ENCODE data around the gene JSRP1.

Gene JSRP1

GRCh38 chr19:2233601-2234280, 22.5 kb downstream of the JSRP1 start:
- DNase-seq (ENCODE audit: low read depth in 2 of 3, low spot score in 1 of 3), result no peak

DNA sequence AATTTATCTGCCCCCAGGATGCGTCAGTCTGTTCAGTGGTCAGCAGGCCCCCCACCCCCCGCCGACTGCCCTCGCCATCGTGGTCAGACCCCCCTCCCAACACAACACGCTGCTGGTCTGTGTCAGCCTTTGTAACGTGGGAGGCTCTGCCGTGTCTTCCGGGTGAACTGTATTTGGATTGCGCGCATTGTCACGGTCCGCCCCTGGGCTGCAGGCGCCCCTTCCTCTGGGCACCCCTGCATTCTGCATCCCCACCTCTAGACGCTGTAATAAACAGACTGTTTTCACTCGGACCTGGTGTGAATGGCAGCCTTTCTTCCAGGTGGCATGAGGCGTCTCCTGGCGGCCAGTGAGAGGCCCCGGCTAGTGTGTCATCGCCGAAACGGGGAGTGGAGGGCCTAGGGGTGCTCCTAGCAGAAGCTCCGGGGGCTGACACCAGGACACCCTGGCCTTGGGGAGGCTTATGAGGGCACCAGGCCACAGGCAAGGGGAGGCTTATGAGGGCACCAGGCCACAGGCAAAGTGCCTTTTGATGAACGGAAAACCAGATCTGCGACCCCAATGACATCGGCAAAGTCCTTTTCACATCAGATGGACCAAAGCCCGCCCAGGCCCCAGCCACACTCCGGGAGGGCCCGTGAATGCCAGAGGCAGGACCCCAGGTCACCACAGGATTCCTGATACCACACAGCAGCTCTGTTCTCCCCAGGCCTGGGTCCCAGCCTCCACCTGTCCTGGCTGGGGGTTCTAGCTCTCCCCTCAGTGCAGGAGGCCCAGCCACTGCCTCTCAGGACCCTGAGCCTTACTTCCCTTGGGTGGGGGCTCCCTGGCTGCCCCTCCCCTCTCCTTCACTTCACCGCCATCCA, 23.7 kb downstream of the JSRP1 start:
- DNase-seq (ENCODE audit: low read depth in 2 of 3, low spot score in 1 of 3), result no peak

GRCh38 chr19:2231621-2232221, 24.5 kb downstream of the JSRP1 start:
- DNase-seq (ENCODE audit: low read depth in 2 of 3, low spot score in 1 of 3), result no peak

GRCh38 chr19:2230807-2231533, 25.2 kb downstream of the JSRP1 start:
- no peak for DNase-seq (ENCODE audit: low read depth in 2 of 3, low spot score in 1 of 3)

GRCh38 chr19:2230033-2230531, 26.1 kb downstream of the JSRP1 start:
- DNase-seq (ENCODE audit: low read depth in 2 of 3, low spot score in 1 of 3), result no peak

DNA sequence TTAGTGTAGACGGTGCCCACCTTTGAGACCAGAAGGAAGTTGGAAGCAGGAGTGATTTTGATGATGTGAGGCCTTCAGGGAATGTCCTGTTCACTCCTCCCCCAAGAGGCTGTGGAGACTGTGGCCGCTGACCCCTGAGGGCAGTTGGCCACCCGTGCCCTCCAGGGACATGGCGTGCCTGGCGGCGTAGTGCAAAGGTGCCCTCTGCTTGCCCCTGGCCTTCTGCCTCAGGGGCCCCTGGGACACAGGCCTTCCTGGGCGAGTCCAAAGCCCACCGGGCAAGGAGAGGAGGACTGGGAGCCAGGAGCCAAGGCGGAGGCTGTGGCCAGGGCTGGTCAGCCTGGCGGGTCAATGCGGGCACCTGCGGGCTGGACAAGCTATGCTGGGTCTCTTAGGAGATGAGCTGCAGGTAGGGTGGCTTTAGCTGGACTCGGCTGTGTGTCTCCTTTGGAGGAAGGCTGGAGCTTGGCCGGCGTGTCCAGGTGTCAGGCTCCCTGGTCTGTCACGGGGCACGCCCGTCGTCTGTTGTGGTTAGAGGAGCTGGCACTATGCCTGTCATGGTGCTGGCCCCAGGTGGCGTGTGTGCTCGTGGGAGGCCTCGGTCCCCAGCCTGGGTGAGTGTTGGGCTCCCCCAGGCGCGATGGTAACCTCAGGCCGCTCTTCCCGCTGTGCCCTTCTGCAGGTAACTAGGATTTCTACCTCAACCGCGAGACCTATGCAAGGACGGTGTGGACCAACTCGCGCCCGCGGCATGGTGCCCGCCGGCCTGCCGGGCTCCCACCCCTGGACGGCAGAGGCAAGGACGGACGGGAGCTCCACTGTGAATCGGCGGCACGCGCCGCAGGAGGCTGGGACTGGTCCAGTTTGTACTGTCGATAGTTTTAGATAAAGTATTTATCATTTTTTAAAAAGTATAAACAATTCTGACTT, 26.8 kb downstream of the JSRP1 start:
- no peak for DNase-seq (ENCODE audit: low read depth in 2 of 3, low spot score in 1 of 3)

- no peak for DNase-seq (ENCODE audit: low read depth in 2 of 3, low spot score in 1 of 3)
These were observed 27.8 kb downstream of the JSRP1 start for GRCh38 chr19:2228157-2229030.

GRCh38 chr19:2227415-2228156, 28.6 kb downstream of the JSRP1 start:
- no peak for DNase-seq (ENCODE audit: low read depth in 2 of 3, low spot score in 1 of 3)

DNA sequence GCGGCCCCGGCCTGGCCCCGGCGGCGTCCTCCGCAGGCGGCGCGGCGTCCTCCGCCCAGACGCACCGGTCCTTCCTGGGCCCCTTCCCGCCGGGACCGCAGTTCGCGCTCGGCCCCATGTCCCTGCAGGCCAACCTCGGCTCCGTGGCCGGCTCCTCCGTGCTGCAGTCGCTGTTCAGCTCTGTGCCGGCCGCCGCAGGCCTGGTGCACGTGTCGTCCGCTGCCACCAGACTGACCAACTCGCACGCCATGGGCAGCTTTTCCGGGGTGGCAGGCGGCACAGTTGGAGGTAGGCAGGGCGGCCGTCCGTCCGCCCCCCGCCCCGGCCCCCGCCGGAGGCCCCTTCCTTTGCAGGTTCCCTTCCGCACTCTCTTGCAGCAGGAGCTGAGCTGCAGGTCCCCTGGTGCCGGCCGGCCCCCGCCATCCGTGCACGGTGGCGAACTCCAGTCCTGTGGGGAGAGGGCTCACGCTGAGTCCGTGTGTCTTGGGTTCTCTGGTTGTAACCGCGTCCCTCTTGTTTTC, 29.3 kb downstream of the JSRP1 start:
- DNase-seq (ENCODE audit: low read depth in 2 of 3, low spot score in 1 of 3), result no peak

- no peak for DNase-seq (ENCODE audit: low read depth in 2 of 3, low spot score in 1 of 3)
These were observed 30.0 kb downstream of the JSRP1 start for GRCh38 chr19:2226051-2226839.

DNA sequence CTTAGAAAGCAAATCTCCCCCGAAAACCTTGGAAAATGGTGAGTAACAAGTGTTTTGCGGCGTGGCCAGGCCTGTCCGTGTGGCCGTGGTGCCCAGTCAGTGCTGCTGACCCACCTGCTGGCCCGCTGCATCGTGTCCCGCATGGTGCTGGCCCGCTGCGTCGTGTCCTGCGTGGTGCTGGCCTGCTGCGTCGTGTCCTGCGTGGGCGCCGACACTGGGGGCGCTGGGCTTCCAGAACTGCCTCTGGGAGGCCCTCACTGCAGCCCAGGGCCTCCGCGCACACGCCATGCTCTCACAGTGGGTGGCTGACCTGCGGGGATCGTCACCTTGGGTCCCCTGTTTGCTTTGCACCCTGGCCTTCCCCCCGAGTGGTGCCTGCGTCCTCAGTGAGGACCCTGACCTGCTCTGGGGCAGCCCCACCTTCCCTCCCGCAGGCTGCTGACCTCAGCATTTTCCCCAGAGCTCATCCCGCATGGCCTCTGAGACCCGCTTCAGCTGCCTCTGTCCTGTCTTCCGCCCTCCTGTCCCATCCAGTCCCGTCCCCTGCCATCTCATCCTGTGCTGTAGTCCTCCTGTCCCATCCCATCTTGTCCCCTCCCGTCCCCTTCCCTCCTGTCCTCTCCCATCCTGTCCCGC, 30.7 kb downstream of the JSRP1 start:
- DNase-seq (ENCODE audit: low read depth in 2 of 3, low spot score in 1 of 3), result no peak

GRCh38 chr19:2224754-2225349, 31.4 kb downstream of the JSRP1 start:
- DNase-seq (ENCODE audit: low read depth in 2 of 3, low spot score in 1 of 3), result no peak

DNA sequence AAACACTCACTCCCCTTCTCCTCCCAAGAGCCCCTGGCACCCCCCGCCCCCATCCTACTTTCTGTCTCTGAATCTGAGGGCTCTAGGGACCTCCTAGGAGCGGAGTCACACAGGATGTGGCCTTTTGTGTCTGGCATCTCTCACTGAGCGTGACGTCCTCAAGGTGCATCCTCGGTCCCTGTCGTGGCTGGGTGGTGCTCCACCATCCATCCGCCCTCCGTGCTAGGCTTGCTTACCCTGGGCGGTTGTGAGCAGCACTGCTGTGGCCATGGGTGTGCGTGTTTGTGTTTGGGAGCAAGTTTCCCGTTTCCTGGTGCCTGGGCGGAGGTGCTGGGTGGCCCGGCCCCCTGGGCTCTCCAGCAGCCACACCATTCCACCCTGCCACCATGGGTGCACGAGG, 32.3 kb downstream of the JSRP1 start:
- no peak for DNase-seq (ENCODE audit: low read depth in 2 of 3, low spot score in 1 of 3)

GRCh38 chr19:2223391-2223790, 32.8 kb downstream of the JSRP1 start:
- no peak for DNase-seq (ENCODE audit: low read depth in 2 of 3, low spot score in 1 of 3)

DNA sequence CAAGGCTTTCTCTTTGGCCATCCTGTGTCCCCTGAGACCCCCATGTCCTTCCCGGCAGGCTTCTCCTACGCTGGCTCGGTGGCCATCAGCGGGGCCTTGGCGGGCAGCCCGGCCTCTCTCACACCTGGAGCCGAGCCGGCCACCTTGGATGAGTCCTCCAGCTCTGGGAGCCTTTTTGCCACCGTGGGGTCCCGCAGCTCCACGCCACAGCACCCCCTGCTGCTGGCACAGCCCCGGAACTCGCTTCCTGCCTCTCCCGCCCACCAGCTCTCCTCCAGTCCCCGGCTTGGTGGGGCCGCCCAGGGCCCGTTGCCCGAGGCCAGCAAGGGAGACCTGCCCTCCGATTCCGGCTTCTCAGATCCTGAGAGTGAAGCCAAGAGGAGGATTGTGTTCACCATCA, 34.3 kb downstream of the JSRP1 start:
- no peak for DNase-seq (ENCODE audit: low read depth in 2 of 3, low spot score in 1 of 3)

- DNase-seq (ENCODE audit: low read depth in 2 of 3, low spot score in 1 of 3), result no peak
These were observed 34.9 kb downstream of the JSRP1 start for GRCh38 chr19:2221250-2221831.

Measured in stimulated activated CD4-positive, alpha-beta T cell treated with anti-CD3 and anti-CD28 coated beads, Interleukin-12 subunit alpha, Interleukin-12 subunit beta, amount 100 ng/mL, for 48 hours (primary cell).